ENCODE data around the gene ALX3.
"Not testable (repeated sequence)": the region's sequence is repeated elsewhere in the genome, so short reads cannot be mapped to it uniquely, and the experiment has no call there.

ALX3 gene

DNA sequence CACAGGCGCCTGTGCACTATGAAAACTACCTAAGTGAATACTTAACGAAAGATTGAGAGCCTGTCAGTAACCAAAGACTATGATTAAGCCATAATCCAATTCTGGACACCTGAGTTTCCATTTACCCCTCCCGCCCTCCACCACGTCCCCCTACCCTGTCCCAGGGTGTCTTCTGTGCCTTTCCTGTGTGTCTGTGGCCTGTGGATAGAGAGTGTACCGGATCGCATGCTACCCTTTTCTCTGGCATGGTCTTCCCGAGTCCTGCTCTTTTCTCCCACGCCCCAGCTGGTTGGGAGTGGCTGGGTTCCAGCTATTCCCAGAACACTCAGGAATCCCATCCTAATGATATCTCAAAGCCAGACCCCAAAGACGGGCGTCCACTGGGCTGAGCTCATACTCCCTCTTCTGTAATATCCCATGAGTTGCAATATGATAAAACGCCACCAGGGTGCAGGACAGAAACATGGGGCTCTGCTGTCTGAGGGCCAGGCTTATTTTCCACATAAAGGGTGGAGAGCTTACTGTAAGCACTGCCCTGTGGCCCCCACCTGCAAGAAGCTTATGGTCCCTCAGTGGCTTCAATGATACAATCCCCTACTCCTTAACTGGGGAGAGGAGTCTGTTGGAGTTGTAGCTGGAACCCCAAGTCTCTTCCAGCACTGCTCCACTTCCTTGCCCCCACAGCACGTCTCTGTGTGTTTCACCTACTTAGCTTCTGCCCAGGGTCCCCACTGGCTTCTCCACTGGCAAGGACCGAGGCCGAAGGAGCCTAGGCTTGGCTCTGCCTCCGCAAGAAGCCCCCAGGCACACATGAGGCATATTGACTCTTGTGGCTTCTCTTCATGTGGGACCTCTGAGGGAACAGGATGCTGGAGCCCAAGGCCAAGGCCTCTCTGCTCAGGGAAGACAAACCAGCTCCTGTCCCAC lies 17.6 kb upstream of the ALX3 start:
- Histone ChIP-seq H3K4me3 (ENCODE audit: low read length) (no peak overlapping the region), H3K9ac (ENCODE audit: low read depth, low read length) (no peak overlapping the region), H3K4me2 (ENCODE audit: low read length) (no peak overlapping the region), H3K9me3 (replicated peaks; ENCODE audit: low read length) (no peaks in the 10 kb centered on the region), H3K27me3 (ENCODE audit: control insufficient read depth, insufficient read depth, low read length) (peaks cover 90% of the 10 kb centered on the region), H3K36me3 (ENCODE audit: insufficient read depth, low read length) (no peaks in the 10 kb centered on the region), H3K4me1 (ENCODE audit: control insufficient read depth, insufficient read depth, low read length) (peaks cover 9% of the 10 kb centered on the region)

DNA sequence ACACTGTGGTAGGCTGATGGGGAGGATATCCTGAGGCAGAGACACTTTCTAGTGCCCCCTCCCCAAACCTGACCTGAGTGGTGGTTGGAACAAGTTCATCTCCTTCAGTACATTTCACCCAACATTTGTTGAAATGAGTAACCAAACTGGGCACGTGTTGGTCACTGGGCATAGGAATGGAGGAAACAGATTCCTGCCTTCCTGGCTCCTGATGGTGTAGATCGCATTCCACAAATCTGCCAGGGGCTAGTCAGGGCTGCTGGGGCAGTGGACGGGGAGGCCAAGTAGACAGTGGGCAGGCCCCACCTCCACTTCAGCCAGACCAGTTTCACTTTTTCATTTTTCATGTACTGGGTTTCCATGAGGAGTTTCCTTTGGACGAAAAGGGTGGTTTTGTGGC lies 16.5 kb upstream of the ALX3 start:
- no peak overlapping the region for H3K9ac ChIP-seq (ENCODE audit: low read depth, low read length)
- H3K4me2 ChIP-seq (ENCODE audit: low read length) = no peak overlapping the region
- H3K36me3 ChIP-seq (ENCODE audit: insufficient read depth, low read length) = no peaks in the 10 kb centered on the region
- H3K9me3 ChIP-seq (replicated peaks; ENCODE audit: low read length) = no peaks in the 10 kb centered on the region
- peaks cover 90% of the 10 kb centered on the region for H3K27me3 ChIP-seq (ENCODE audit: control insufficient read depth, insufficient read depth, low read length)
- H3K4me1 ChIP-seq (ENCODE audit: control insufficient read depth, insufficient read depth, low read length) = peaks cover 9% of the 10 kb centered on the region
- H3K4me3 ChIP-seq (ENCODE audit: low read length) = no peak overlapping the region

DNA sequence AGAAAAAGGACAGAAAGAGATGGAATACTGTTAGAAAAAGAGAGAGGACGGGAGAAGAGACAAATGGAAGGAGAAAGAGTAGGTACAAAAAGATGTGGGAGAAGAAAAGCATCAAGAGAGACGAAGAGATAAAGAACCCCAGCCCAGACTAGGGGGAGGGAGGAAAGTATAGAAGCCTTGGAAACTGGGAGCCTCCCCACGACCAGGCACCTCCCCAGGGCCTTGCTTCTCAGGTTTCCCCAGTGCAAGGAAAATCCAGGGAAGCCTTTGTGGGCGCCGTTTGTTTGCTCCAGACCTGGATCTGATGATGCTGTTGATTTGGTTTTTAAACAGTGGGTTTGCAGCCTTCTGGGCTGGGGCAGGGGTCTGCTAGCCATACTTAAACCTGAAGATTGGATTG lies 15.2 kb upstream of the ALX3 start:
- peaks cover 77% of the 10 kb centered on the region for H3K27me3 ChIP-seq (ENCODE audit: control insufficient read depth, insufficient read depth, low read length)
- no peak overlapping the region for H3K4me2 ChIP-seq (ENCODE audit: low read length)
- H3K9me3 ChIP-seq (replicated peaks; ENCODE audit: low read length) = no peaks in the 10 kb centered on the region
- no peak overlapping the region for H3K4me3 ChIP-seq (ENCODE audit: low read length)
- H3K36me3 ChIP-seq (ENCODE audit: insufficient read depth, low read length) = no peaks in the 10 kb centered on the region
- H3K9ac ChIP-seq (ENCODE audit: low read depth, low read length) = no peak overlapping the region
- H3K4me1 ChIP-seq (ENCODE audit: control insufficient read depth, insufficient read depth, low read length) = peaks cover 9% of the 10 kb centered on the region

DNA sequence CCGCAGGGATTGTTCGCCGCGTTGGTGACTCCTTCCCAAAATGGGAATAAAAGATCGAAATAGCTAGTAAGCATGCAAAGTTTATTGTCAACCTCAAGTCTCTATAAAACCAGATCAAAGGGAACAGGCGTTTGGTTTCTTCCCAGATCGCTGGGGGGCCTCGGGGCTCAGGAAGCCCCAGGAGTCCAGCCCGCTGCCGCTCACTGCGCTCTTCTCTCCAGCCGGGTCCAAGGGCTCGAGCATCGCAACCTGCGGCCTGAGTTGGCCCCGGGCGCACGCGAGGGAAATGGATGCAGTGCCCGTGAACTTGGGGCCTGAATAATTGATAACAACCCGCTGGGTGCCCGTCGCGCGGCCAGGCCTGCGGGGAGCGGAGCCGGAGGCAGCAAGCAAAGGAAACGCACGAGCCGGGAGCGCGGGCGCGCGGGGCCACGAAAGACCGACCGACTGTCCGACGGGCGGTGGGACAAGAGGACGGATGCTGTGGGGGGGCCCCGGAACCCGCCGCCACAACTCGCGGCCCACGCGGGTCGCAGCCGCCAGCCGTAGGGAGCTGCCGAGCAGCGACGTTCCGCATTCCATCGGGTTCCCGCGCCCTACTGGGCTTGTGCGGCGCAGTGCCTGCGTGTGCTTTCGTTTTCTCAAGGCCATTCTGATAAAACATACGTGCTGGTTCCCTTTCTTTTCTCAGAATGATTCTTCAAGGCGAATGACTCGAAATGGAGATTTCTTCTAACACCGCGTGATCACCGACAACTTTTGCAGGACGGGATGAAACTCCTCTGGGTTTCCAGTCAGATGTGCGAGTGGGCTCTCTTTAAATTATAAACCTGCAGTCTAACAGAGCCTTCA lies 14.0 kb upstream of the ALX3 start:
- H3K27me3 ChIP-seq (ENCODE audit: control insufficient read depth, insufficient read depth, low read length) = peaks cover 66% of the 10 kb centered on the region
- peaks cover 9% of the 10 kb centered on the region for H3K4me1 ChIP-seq (ENCODE audit: control insufficient read depth, insufficient read depth, low read length)
- H3K9me3 ChIP-seq (replicated peaks; ENCODE audit: low read length) = no peaks in the 10 kb centered on the region
- peak overlapping the region; percentile 73 for H3K4me3 ChIP-seq (ENCODE audit: low read length)
- peak overlapping the region; percentile 59 for H3K9ac ChIP-seq (ENCODE audit: low read depth, low read length)
- peak overlapping the region; percentile 94 for H3K4me2 ChIP-seq (ENCODE audit: low read length)
- no peaks in the 10 kb centered on the region for H3K36me3 ChIP-seq (ENCODE audit: insufficient read depth, low read length)

DNA sequence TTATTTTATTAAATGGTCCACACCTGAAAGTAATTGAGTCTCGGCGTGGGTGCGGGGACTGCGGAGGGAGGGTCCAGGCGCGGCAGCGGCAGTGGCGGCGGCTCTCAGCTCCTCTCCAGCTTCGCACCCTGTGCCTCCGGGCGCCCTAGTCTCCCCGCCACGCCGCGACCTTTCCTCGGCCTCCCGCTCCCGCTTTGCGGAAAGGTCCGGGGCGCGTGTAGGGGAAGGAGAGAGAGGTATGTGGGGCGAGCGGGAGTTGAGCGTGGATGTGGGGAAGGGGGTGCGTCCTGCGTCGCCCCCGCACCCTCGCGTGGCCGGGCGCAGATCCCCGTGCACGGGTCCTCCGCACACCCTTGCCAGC lies 13.4 kb upstream of the ALX3 start:
- peaks cover 66% of the 10 kb centered on the region for H3K27me3 ChIP-seq (ENCODE audit: control insufficient read depth, insufficient read depth, low read length)
- H3K4me1 ChIP-seq (ENCODE audit: control insufficient read depth, insufficient read depth, low read length) = peaks cover 9% of the 10 kb centered on the region
- H3K9ac ChIP-seq (ENCODE audit: low read depth, low read length) = no peak overlapping the region
- peak overlapping the region; percentile 73 for H3K4me3 ChIP-seq (ENCODE audit: low read length)
- no peaks in the 10 kb centered on the region for H3K9me3 ChIP-seq (replicated peaks; ENCODE audit: low read length)
- no peaks in the 10 kb centered on the region for H3K36me3 ChIP-seq (ENCODE audit: insufficient read depth, low read length)
- peak overlapping the region; percentile 94 for H3K4me2 ChIP-seq (ENCODE audit: low read length)

DNA sequence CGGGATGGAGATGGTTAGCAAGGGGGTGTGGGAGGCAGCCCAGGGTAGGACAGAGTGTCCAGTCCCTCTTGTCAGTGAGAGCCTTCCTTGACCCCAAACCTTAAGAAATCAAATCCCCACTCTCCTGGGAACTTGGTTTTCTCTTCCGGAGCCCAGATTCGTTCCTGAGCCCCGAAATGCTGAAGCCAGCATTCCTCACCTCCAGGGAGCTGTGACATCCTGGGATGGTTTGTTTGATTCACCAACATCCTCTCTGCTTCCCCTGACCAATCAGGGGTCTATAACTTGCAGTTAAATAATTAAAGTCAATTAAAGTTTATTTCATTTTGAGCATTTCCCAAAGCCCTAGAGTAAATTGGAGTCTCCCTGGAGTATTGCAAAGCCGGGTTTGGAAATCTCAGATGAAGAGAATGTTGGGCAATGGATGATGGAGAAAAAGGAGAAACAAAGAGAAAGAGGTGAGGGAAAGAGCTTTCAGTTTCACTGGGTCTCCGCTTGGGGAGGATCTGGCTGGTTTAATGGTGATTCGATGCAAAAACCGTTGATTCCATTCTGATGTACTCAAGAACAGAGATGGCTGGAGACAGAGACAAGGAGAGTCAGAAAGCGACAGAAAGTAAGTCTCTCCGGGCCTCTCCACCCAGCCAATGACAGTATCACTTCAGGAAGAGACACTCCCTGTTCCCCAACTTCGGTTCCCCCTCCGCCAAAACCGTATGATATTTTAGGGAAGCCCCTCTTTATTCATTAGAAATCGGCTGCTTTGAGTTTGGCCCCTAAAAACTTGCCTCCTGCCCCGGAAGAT lies 12.8 kb upstream of the ALX3 start:
- Histone ChIP-seq H3K4me3 (ENCODE audit: low read length) (no peak overlapping the region), H3K36me3 (ENCODE audit: insufficient read depth, low read length) (no peaks in the 10 kb centered on the region), H3K4me2 (ENCODE audit: low read length) (no peak overlapping the region), H3K4me1 (ENCODE audit: control insufficient read depth, insufficient read depth, low read length) (peaks cover 9% of the 10 kb centered on the region), H3K9me3 (replicated peaks; ENCODE audit: low read length) (no peaks in the 10 kb centered on the region), H3K9ac (ENCODE audit: low read depth, low read length) (no peak overlapping the region), H3K27me3 (ENCODE audit: control insufficient read depth, insufficient read depth, low read length) (peaks cover 68% of the 10 kb centered on the region)

DNA sequence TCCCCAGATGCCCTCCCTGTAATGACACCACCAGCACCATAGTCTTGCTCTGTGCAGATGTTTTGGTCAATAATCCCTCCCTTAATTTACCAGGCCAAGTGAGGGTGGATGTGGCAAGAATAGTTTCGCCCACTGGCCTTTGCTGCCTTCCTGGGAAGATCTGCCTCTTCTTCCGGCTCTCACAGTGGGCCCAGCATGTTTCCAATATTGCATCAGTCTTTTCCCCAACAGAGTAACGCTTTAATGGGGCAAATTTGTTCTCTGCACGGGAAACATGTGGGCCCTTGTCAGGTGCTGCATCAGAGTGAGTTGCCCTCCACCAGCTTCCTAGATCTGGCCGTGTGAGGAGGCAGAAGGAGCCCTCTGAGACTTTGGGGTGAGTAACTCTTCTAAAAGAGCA lies 12.0 kb upstream of the ALX3 start:
- Histone ChIP-seq H3K9ac (ENCODE audit: low read depth, low read length) (no peak overlapping the region), H3K9me3 (replicated peaks; ENCODE audit: low read length) (no peaks in the 10 kb centered on the region), H3K27me3 (ENCODE audit: control insufficient read depth, insufficient read depth, low read length) (peaks cover 69% of the 10 kb centered on the region), H3K4me1 (ENCODE audit: control insufficient read depth, insufficient read depth, low read length) (peaks cover 9% of the 10 kb centered on the region), H3K4me3 (ENCODE audit: low read length) (no peak overlapping the region), H3K4me2 (ENCODE audit: low read length) (no peak overlapping the region), H3K36me3 (ENCODE audit: insufficient read depth, low read length) (no peaks in the 10 kb centered on the region)

DNA sequence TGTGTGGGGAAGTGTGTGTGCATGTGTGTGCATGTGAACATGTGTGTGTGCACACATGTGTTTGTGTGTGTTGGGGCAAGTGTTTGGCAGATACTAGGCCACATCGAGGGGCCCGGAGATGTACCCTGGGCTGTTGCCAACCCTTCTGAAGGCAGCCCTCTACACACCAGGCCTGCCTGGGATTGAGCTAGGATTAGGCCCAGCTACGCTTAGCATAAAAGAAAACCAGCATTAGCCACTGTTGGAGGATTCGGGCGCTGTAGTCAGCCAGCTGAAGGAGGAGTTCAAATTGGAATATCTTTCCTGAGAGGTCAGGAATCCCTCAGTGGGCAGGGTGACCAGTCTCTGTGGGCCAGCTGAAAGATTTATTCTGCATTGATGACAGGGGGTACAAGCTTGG lies 10.6 kb upstream of the ALX3 start:
- Histone ChIP-seq H3K9ac (ENCODE audit: low read depth, low read length) (no peak overlapping the region), H3K4me3 (ENCODE audit: low read length) (no peak overlapping the region), H3K4me1 (ENCODE audit: control insufficient read depth, insufficient read depth, low read length) (peaks cover 9% of the 10 kb centered on the region), H3K36me3 (ENCODE audit: insufficient read depth, low read length) (no peaks in the 10 kb centered on the region), H3K9me3 (replicated peaks; ENCODE audit: low read length) (no peaks in the 10 kb centered on the region), H3K27me3 (ENCODE audit: control insufficient read depth, insufficient read depth, low read length) (peaks cover 69% of the 10 kb centered on the region), H3K4me2 (ENCODE audit: low read length) (no peak overlapping the region)

DNA sequence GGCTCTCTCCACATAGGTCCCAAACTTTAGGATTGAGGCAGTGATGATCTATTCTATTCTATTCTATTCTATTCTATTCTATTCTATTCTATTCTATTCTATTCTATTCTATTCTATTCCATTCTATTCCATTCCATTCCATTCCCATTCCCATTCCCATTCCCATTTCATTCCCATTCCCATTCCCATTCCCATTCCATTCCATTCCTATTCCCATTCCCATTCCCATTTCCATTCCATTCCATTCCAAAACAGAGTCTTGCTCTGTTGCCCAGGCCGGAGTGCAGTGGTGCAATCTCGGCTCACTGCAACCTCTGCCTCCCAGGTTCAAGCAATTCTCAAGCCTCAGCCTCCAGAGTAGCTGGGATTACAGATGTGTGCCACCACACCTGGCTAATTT lies 9.5 kb upstream of the ALX3 start:
- H3K9ac ChIP-seq (ENCODE audit: low read depth, low read length); H3K36me3 ChIP-seq (ENCODE audit: insufficient read depth, low read length); H3K4me2 ChIP-seq (ENCODE audit: low read length); H3K9me3 ChIP-seq (replicated peaks; ENCODE audit: low read length); H3K4me3 ChIP-seq (ENCODE audit: low read length); H3K4me1 ChIP-seq (ENCODE audit: control insufficient read depth, insufficient read depth, low read length): not testable (repeated sequence)
- H3K27me3 ChIP-seq (ENCODE audit: control insufficient read depth, insufficient read depth, low read length) = peaks cover 67% of the 10 kb centered on the region

DNA sequence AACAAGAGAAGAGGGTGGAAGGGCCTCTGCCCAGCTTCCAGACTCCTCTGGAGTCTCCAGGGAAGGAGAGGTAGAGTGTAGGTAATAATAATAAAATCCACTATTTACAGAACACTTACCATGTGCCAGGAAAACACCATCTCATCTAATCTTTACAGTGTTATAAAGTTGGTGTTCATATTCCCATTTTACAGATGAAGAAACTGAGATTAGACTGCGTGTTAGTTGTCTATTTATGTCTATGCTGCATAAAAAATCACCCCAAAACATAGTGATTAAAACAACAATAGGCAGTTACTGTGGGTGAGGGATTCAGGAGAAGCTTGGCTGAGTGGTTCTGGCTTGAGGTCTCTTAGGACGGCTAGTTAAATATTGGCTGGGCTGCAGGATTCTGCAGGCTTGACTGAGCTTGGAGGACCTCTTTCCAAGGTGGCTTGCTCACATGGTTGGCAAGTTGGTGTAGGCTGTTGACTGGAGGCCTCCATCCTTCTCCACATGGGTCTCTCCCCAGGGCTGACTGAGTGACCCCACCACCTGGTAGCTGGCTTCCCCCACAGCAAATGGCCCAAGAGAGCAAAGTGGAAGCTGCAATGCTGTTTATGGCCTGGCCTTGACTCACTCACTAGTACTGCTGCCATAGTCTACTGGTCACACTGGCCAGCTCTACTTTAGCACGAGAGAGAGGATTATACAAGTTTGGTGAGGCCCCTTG lies 6.5 kb upstream of the ALX3 start:
- Histone ChIP-seq H3K27me3 (ENCODE audit: control insufficient read depth, insufficient read depth, low read length) (peaks cover 65% of the 10 kb centered on the region), H3K9me3 (replicated peaks; ENCODE audit: low read length) (no peaks in the 10 kb centered on the region), H3K4me2 (ENCODE audit: low read length) (no peak overlapping the region), H3K4me1 (ENCODE audit: control insufficient read depth, insufficient read depth, low read length) (no peaks in the 10 kb centered on the region), H3K36me3 (ENCODE audit: insufficient read depth, low read length) (no peaks in the 10 kb centered on the region), H3K9ac (ENCODE audit: low read depth, low read length) (no peak overlapping the region), H3K4me3 (ENCODE audit: low read length) (no peak overlapping the region)

DNA sequence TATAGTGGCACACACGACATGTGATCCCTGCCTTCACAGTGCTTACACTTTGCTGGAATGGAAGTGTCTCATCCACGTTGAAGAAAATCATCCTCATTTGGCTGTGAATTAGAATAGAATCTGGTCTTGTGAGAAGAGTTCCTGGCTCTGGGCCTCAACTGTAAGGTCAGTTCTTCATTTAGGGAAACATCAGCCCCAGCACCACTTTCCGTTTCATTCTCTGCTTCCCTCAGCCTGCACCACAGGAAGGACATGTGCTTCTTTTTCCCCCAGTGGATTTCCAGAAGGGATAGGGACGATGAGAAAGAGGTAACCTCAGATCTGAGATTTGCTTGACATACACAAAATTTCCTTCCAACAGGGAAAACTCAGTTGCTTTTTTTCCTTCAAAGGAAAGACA lies 3.7 kb upstream of the ALX3 start:
- H3K27me3 ChIP-seq (ENCODE audit: control insufficient read depth, insufficient read depth, low read length) = peaks cover 89% of the 10 kb centered on the region
- H3K36me3 ChIP-seq (ENCODE audit: insufficient read depth, low read length) = no peaks in the 10 kb centered on the region
- no peak overlapping the region for H3K4me3 ChIP-seq (ENCODE audit: low read length)
- H3K4me2 ChIP-seq (ENCODE audit: low read length) = no peak overlapping the region
- no peaks in the 10 kb centered on the region for H3K9me3 ChIP-seq (replicated peaks; ENCODE audit: low read length)
- H3K9ac ChIP-seq (ENCODE audit: low read depth, low read length) = no peak overlapping the region
- H3K4me1 ChIP-seq (ENCODE audit: control insufficient read depth, insufficient read depth, low read length) = no peaks in the 10 kb centered on the region

Data from skeletal muscle satellite cell (primary cell).